Measurements from ENCODE around the gene SLC39A9. TPM values are rescaled to one million over a fixed set of nuclear protein-coding genes. Genes with fewer than 3 reads are reported as not detected.

Gene SLC39A9
- total RNA-seq, 1 donor from 2014 or later = 59.1 TPM

DNA sequence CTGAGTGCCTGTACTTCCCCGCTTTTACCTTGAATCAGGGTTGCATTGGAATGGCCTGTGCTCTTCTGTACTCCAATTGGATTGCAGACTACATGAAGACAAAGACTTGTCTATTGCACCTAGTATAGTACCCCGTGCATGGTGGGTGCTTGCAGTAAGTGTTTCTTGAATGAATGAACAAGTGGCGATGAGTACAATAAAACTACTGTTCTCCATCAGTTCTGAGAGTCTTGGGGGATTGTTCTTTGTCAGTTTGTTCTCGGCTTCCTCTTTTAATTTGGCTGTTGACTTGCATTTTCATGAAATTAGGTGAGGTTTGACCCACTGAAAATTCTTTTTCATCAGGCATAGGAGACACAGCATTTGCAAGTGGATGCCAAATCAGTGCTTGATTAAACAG lies 34.5 kb upstream of the SLC39A9 start:
- Mint-ChIP-seq H3K4me3 (no peak overlapping the region), H3K9me3 (no peaks in the 10 kb centered on the region), H3K27ac (no peak overlapping the region), H3K27me3 (ENCODE audit: low read depth) (peaks cover 2% of the 10 kb centered on the region), H3K36me3 (no peaks in the 10 kb centered on the region), H3K4me1 (no peaks in the 10 kb centered on the region)
- no peak for DNase-seq (ENCODE audit: low spot score in 2 of 2, unreplicated experiment in 2 of 2)
- TF ChIP-seq, protein P1, sequence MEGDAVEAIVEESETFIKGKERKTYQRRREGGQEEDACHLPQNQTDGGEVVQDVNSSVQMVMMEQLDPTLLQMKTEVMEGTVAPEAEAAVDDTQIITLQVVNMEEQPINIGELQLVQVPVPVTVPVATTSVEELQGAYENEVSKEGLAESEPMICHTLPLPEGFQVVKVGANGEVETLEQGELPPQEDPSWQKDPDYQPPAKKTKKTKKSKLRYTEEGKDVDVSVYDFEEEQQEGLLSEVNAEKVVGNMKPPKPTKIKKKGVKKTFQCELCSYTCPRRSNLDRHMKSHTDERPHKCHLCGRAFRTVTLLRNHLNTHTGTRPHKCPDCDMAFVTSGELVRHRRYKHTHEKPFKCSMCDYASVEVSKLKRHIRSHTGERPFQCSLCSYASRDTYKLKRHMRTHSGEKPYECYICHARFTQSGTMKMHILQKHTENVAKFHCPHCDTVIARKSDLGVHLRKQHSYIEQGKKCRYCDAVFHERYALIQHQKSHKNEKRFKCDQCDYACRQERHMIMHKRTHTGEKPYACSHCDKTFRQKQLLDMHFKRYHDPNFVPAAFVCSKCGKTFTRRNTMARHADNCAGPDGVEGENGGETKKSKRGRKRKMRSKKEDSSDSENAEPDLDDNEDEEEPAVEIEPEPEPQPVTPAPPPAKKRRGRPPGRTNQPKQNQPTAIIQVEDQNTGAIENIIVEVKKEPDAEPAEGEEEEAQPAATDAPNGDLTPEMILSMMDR (IDR thresholded peaks at IDR 0.05; ENCODE audit: unreplicated experiment) = no peak

DNA sequence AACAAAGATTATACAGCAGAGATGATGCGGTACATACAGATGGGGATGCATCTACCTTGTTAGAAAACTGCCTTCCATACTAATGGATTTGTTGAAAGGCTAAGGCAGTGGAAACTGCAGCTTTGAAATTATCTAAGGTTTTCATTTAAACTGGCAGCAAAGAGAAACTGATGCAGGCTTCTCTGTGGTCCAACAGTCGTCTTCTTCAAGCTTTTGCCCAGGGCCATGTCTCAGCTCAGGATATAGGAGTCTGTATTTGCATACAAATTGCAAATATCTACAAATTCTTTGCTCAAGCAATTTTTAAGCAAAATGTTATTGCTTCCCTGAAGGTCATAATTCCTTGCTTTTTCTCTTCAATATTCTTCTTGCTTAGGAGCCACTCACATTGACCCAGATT lies 34.1 kb upstream of the SLC39A9 start:
- Mint-ChIP-seq H3K9me3 (no peaks in the 10 kb centered on the region), H3K36me3 (no peaks in the 10 kb centered on the region), H3K27me3 (ENCODE audit: low read depth) (peaks cover 2% of the 10 kb centered on the region), H3K27ac (no peak overlapping the region), H3K4me1 (no peaks in the 10 kb centered on the region), H3K4me3 (no peak overlapping the region)
- no peak for DNase-seq (ENCODE audit: low spot score in 2 of 2, unreplicated experiment in 2 of 2)
- TF ChIP-seq, protein P1 (IDR thresholded peaks at IDR 0.05; ENCODE audit: unreplicated experiment) = no peak

DNA sequence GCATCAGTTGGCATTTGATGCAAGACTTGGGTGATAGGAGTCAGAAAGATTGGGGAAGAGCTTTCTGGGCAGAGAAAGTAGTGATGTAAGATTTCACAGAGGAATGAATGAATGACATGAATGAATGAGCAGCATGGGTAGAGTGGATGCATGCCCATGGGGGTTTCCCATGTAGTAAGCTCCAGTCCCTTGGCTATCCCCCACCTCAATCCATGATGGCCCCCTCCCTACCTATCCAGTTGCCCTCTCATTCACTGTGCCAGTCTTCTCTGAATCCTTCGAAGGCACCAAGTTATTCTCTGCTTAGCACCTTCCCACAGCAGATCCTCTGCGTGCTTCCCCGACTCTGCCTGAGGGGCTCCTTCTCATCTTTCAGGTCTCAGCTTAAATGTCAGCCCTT lies 32.4 kb upstream of the SLC39A9 start:
- Mint-ChIP-seq H3K27ac (no peak overlapping the region), H3K4me3 (no peak overlapping the region), H3K27me3 (ENCODE audit: low read depth) (peaks cover 2% of the 10 kb centered on the region), H3K4me1 (no peaks in the 10 kb centered on the region), H3K9me3 (no peaks in the 10 kb centered on the region), H3K36me3 (no peaks in the 10 kb centered on the region)
- no peak for DNase-seq (ENCODE audit: low spot score in 2 of 2, unreplicated experiment in 2 of 2)
- TF ChIP-seq, protein P1 (IDR thresholded peaks at IDR 0.05; ENCODE audit: unreplicated experiment) = no peak

DNA sequence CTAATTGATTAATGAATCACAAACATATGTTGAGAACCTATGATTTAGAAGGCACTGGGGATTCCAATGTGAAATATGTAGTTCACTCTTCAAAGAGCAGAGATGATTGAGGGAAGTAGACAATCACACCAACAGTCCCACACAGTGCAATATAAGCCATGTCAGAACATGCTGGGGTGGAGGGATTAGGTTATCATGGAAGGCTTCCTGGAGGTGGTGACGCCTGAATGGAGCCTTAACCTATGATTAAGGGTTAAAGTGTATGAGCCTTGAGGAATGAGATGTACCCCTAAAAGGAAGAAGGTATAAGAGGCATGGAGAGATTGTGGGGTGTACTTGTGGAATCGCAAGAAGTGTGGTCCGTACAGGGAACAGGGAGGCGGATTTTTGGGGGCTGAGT lies 31.7 kb upstream of the SLC39A9 start:
- TF ChIP-seq, protein P1 (IDR thresholded peaks at IDR 0.05; ENCODE audit: unreplicated experiment) = no peak

DNA sequence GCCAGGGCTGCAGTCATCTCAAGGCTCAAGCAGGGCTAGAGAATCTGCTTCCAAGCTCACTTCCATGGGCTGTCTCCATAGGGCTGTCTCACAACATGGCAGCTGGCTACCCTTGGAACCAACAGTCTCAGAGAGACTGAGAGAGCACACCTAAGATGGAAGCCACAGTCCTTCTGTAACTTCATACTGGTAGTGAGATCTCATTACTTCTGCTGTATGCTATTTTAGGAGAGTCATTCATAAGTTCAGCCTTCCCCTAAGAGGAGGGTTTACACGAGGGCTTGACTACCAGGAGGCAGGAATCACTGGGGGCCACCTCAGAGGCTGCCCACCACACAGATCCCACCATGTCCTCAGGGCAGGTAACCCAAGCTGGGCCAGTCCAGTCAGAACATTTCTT lies 30.1 kb upstream of the SLC39A9 start:
- DNase-seq (ENCODE audit: low spot score in 2 of 2, unreplicated experiment in 2 of 2) = no peak
- no peaks in the 10 kb centered on the region for H3K27me3 Mint-ChIP-seq (ENCODE audit: low read depth)
- H3K27ac Mint-ChIP-seq = no peak overlapping the region
- H3K9me3 Mint-ChIP-seq = no peaks in the 10 kb centered on the region
- H3K36me3 Mint-ChIP-seq = peaks cover 4% of the 10 kb centered on the region
- H3K4me1 Mint-ChIP-seq = no peaks in the 10 kb centered on the region
- TF ChIP-seq, protein P1 (IDR thresholded peaks at IDR 0.05; ENCODE audit: unreplicated experiment) = no peak
- H3K4me3 Mint-ChIP-seq = no peak overlapping the region

More for the DNA sequence above, 31.7 kb upstream of the SLC39A9 start:
- no peak overlapping the region for H3K27ac Mint-ChIP-seq
- DNase-seq (ENCODE audit: low spot score in 2 of 2, unreplicated experiment in 2 of 2) = no peak
- no peaks in the 10 kb centered on the region for H3K4me1 Mint-ChIP-seq
- no peak overlapping the region for H3K4me3 Mint-ChIP-seq
- H3K27me3 Mint-ChIP-seq (ENCODE audit: low read depth) = peaks cover 2% of the 10 kb centered on the region
- H3K9me3 Mint-ChIP-seq = no peaks in the 10 kb centered on the region
- H3K36me3 Mint-ChIP-seq = no peaks in the 10 kb centered on the region

DNA sequence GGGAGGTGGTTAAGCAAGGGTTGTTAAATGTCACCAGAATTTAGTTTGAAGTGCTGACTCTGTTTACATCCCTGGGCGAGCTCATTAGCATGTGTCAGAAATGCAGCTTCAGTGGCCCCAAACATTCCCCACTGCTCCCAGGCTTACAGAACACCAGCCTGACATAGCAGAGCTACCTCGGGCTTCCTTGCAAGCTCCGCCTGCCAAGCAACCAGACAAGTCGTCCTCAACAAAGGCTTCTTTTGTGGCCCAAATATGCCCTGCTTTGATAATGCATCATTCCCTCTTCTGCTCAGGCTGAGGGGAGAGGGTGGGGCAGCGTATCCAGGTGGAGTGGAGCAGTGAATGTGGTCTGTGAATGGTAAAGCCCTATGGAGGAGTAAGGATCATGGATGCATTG lies 28.4 kb upstream of the SLC39A9 start:
- Mint-ChIP-seq H3K9me3 (peaks cover 11% of the 10 kb centered on the region), H3K27ac (no peak overlapping the region), H3K4me1 (no peaks in the 10 kb centered on the region), H3K27me3 (ENCODE audit: low read depth) (no peaks in the 10 kb centered on the region), H3K36me3 (peaks cover 16% of the 10 kb centered on the region), H3K4me3 (no peak overlapping the region)
- no peak for DNase-seq (ENCODE audit: low spot score in 2 of 2, unreplicated experiment in 2 of 2)
- TF ChIP-seq, protein P1 (IDR thresholded peaks at IDR 0.05; ENCODE audit: unreplicated experiment) = no peak
